ENCODE results near the gene ATRAID. TPM values are rescaled to one million over a fixed set of nuclear protein-coding genes. Genes with fewer than 3 reads are reported as not detected.
A peak's percentile ranks its signal among the peaks of the same experiment; 100 is the strongest.

The ATRAID gene
- total and polyA plus RNA-seq, 10 donors = 59.2 to 300 (median 102) TPM

- no peaks in the 10 kb centered on the region for H3K36me3 ChIP-seq
- peaks cover 0 to 47% (median 9%) of the 10 kb centered on the region in 7 donors for H3K27me3 ChIP-seq (replicated peaks in 1 of 7)
- peaks cover 0 to 3% (median 0%) of the 10 kb centered on the region in 6 donors for H3K4me1 ChIP-seq
- no peaks in the 10 kb centered on the region for H3K9me3 ChIP-seq
- intact Hi-C loops (cut with DNase I; ENCODE audit: low total_unique reads) = no loop called here
- TF ChIP-seq POLR2A (IDR thresholded peaks at IDR 0.05) (no peak), POLR2AphosphoS5 (IDR thresholded peaks at IDR 0.05) (no peak)
- TF ChIP-seq, protein P1, sequence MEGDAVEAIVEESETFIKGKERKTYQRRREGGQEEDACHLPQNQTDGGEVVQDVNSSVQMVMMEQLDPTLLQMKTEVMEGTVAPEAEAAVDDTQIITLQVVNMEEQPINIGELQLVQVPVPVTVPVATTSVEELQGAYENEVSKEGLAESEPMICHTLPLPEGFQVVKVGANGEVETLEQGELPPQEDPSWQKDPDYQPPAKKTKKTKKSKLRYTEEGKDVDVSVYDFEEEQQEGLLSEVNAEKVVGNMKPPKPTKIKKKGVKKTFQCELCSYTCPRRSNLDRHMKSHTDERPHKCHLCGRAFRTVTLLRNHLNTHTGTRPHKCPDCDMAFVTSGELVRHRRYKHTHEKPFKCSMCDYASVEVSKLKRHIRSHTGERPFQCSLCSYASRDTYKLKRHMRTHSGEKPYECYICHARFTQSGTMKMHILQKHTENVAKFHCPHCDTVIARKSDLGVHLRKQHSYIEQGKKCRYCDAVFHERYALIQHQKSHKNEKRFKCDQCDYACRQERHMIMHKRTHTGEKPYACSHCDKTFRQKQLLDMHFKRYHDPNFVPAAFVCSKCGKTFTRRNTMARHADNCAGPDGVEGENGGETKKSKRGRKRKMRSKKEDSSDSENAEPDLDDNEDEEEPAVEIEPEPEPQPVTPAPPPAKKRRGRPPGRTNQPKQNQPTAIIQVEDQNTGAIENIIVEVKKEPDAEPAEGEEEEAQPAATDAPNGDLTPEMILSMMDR (IDR thresholded peaks at IDR 0.05 in 8 of 11, conservative IDR thresholded peaks at IDR 0.05 in 3 of 11) = no peak
- H3K4me3 ChIP-seq = no peak overlapping the region
- no peak overlapping the region for H3K27ac ChIP-seq
- 79 to 86% (median 82%) methylated on average over 15 of the region's 15 CpGs for WGBS, 5 donors
- no peak for DNase-seq
Measured at GRCh38 chr2:27177441-27178351, 34.1 kb upstream of the ATRAID start.

GRCh38 chr2:27178469-27178868, 33.4 kb upstream of the ATRAID start:
- 83 to 92% (median 87%) methylated on average over 3 of the region's 3 CpGs for WGBS, 5 donors
- no peak for DNase-seq
- H3K4me1 ChIP-seq = peaks cover 0 to 3% (median 0%) of the 10 kb centered on the region in 6 donors
- H3K9me3 ChIP-seq = no peaks in the 10 kb centered on the region
- no peak overlapping the region for H3K4me3 ChIP-seq
- no peak overlapping the region for H3K27ac ChIP-seq
- peaks cover 0 to 47% (median 9%) of the 10 kb centered on the region in 7 donors for H3K27me3 ChIP-seq (replicated peaks in 1 of 7)
- TF ChIP-seq POLR2A (IDR thresholded peaks at IDR 0.05) = no peak
- TF ChIP-seq, protein P1 (IDR thresholded peaks at IDR 0.05 in 8 of 11, conservative IDR thresholded peaks at IDR 0.05 in 3 of 11) = no peak
- no peak for TF ChIP-seq POLR2AphosphoS5 (IDR thresholded peaks at IDR 0.05)
- intact Hi-C loops (cut with DNase I; ENCODE audit: low total_unique reads) = no loop called here
- no peaks in the 10 kb centered on the region for H3K36me3 ChIP-seq

- Histone ChIP-seq H3K27me3 (replicated peaks in 1 of 7) (peaks cover 0 to 47% (median 9%) of the 10 kb centered on the region in 7 donors), H3K4me1 (peaks cover 0 to 4% (median 0%) of the 10 kb centered on the region in 6 donors), H3K27ac (peak overlapping the region in 4 of 8 donors; percentile 17 to 51 (median 34)), H3K36me3 (no peaks in the 10 kb centered on the region), H3K9me3 (no peaks in the 10 kb centered on the region), H3K4me3 (no peak overlapping the region)
- intact Hi-C loops (cut with DNase I; ENCODE audit: low total_unique reads) = no loop called here
- no peak for TF ChIP-seq POLR2A (IDR thresholded peaks at IDR 0.05)
- no peak for TF ChIP-seq POLR2AphosphoS5 (IDR thresholded peaks at IDR 0.05)
- TF ChIP-seq, protein P1 (IDR thresholded peaks at IDR 0.05 in 8 of 11, conservative IDR thresholded peaks at IDR 0.05 in 3 of 11) = no peak
- no peak for DNase-seq
- 57 to 73% (median 65%) methylated on average over 3 of the region's 3 CpGs for WGBS, 5 donors
Measured at GRCh38 chr2:27179344-27180000, 32.4 kb upstream of the ATRAID start.

DNA sequence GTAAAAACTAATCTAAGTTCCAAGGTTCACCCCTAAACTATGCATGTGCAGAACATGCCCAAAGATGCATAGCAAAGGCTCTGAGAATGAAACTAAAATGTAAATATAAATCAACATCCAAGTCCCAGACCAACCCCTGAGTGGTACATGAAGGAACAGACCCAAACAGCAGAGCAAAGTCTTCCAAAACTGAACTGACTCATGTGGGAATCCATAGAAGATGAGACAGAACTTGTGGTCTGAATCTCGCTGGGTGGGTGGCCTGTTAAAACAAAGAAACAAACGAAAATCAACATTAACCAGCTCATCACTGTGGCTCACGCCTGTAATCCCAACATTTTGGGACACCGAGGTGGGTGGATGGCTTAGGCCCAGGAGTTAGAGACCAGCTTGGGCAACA, 29.5 kb upstream of the ATRAID start:
- no peak for TF ChIP-seq POLR2AphosphoS5 (IDR thresholded peaks at IDR 0.05)
- TF ChIP-seq, protein P1 (IDR thresholded peaks at IDR 0.05 in 8 of 11, conservative IDR thresholded peaks at IDR 0.05 in 3 of 11) = no peak
- no peak for TF ChIP-seq POLR2A (IDR thresholded peaks at IDR 0.05)
- peaks cover 0 to 6% (median 0%) of the 10 kb centered on the region in 6 donors for H3K4me1 ChIP-seq
- peaks cover 0 to 42% (median 9%) of the 10 kb centered on the region in 7 donors for H3K27me3 ChIP-seq (replicated peaks in 1 of 7)
- H3K36me3 ChIP-seq = no peaks in the 10 kb centered on the region
- DNase-seq = no peak
- WGBS, 5 donors = 65 to 90% (median 74%) methylated on average over 4 of the region's 4 CpGs
- H3K4me3 ChIP-seq = no peak overlapping the region
- H3K9me3 ChIP-seq = no peaks in the 10 kb centered on the region
- peak overlapping the region in 3 of 8 donors; percentile 5 to 70 (median 67) for H3K27ac ChIP-seq
- intact Hi-C loops (cut with DNase I; ENCODE audit: low total_unique reads) = no loop called here
